ENCODE measurements around the gene FGR.
A peak's percentile ranks its signal among the peaks of the same experiment; 100 is the strongest.

FGR gene

DNA sequence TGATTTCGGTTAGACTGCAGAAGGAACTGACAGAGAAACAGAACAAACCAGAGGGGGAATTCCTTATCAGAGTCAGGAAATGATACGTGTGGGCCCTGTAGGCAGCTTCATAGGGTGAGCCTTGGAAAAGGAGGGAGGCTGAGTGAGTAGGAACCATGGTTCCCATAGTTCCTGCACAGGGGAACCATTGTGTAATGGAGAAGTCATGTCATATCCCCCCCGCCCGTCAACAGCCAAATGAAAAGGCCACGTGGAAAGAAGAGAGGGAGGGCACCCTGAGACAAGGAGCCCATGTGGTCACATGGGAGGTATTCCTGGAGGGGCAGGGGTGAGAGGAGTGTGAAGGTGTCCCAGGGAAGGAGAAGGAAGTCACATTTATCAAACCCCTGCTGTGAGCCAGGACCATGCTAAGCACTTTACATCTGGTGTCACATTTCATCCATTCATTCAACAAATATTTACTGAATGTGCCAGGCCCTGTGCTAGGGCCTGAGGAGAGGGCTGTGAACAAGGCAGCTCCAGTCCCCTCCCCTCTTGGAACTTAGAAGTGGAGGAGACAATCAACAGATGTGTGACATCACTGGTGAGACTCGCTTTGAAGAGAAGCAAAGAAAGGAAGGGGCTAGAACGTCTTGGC is 15.7 kb upstream of the FGR start:
- no peak overlapping the region for H3K4me3 ChIP-seq (ENCODE audit: control insufficient read depth, low read depth, low read length)
- TF ChIP-seq, protein P1, sequence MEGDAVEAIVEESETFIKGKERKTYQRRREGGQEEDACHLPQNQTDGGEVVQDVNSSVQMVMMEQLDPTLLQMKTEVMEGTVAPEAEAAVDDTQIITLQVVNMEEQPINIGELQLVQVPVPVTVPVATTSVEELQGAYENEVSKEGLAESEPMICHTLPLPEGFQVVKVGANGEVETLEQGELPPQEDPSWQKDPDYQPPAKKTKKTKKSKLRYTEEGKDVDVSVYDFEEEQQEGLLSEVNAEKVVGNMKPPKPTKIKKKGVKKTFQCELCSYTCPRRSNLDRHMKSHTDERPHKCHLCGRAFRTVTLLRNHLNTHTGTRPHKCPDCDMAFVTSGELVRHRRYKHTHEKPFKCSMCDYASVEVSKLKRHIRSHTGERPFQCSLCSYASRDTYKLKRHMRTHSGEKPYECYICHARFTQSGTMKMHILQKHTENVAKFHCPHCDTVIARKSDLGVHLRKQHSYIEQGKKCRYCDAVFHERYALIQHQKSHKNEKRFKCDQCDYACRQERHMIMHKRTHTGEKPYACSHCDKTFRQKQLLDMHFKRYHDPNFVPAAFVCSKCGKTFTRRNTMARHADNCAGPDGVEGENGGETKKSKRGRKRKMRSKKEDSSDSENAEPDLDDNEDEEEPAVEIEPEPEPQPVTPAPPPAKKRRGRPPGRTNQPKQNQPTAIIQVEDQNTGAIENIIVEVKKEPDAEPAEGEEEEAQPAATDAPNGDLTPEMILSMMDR (conservative IDR thresholded peaks at IDR 0.05; ENCODE audit: control insufficient read depth, insufficient read depth, low read depth, low read length), result no peak
- peak; percentile 86 for DNase-seq (ENCODE audit: low read depth)

DNA sequence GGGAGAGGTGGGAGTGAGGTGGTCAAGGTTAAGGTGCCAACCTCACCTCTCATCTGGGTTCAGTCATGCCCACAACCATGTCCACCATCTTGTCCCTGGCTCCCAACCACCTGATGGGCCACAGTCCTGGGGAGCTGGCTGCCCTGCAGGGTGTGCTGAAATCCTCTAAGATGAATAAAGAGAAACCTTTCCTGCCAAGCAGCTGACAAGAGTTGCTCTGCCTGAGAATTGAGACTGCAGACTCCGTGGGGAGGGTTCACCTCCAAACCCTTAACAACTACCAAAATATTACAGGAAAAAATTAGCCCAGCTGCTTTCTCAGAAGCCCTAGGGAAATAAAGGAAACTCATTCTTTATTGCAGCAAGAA is 15.2 kb upstream of the FGR start:
- peak; percentile 31 for DNase-seq (ENCODE audit: low read depth)
- TF ChIP-seq, protein P1 (conservative IDR thresholded peaks at IDR 0.05; ENCODE audit: control insufficient read depth, insufficient read depth, low read depth, low read length), result no peak
- no peak overlapping the region for H3K4me3 ChIP-seq (ENCODE audit: control insufficient read depth, low read depth, low read length)

DNA sequence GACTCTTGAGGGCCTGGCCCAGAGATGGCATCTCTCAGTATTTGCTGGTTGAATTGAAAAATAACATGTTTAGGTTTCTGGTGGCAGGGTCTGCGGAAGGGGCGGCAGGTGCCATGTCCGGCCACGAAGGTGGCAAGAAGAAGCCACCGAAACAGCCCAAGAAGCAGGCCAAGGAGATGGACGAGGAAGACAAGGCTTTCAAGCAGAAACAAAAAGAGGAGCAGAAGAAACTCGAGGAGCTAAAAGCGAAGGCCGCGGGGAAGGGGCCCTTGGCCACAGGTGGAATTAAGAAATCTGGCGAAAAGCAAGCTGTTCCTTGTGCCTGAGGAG is 14.3 kb upstream of the FGR start:
- TF ChIP-seq, protein P1 (conservative IDR thresholded peaks at IDR 0.05; ENCODE audit: control insufficient read depth, insufficient read depth, low read depth, low read length), result no peak
- DNase-seq (ENCODE audit: low read depth), result no peak
- no peak overlapping the region for H3K4me3 ChIP-seq (ENCODE audit: control insufficient read depth, low read depth, low read length)

DNA sequence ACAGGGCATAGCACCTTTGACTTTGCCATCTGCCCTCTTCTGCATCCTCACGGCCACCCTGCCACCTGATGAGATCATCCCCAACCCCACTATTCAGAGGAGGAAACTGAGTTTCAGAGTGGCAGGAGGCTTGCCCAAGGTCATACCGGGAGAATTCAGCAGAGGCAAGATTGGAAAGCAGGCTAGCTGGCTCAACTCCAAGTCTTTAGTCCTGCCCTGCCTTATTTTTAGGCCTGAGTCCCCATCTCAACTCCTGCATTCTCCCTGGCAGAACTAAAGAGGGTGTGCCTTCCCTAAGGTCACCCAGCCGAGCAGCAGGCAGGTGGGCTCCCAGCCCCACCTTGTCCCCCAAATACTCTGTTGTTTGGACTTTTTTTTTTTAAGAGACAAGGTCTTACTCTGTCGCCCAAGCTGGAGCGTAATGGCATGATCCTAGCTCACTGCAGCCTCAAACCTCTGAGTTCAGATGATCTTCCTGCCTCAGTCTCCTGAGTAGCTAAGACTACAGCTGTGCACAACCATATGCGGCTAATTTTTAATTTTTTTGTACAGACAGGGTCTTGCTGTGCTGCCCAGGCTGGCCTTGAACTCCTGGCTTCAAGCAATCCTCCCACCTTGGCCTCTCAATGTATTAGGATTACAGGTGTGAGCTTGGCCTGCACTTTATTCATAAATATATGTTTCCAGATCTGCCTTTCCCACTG is 13.8 kb upstream of the FGR start:
- TF ChIP-seq, protein P1 (conservative IDR thresholded peaks at IDR 0.05; ENCODE audit: control insufficient read depth, insufficient read depth, low read depth, low read length), result no peak
- no peak overlapping the region for H3K4me3 ChIP-seq (ENCODE audit: control insufficient read depth, low read depth, low read length)
- no peak for DNase-seq (ENCODE audit: low read depth)

DNA sequence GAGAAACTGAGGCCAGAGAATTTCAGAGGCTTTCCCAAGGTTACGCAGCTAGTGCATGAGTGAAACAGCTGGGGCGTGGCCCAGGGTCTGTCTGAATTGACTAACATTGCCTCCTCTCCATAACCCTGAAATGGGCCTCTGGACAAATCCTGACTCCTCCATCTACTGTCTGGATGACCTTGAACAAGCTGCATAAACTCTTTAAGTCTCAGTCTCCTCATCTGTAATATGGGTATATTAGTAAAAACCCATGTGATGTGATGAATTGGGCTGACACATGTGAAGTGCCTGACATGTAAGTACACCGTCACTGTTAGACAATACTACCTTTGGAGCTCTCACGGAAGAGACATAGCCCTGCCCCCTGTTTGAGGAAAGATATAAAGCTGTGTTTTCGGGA is 12.3 kb upstream of the FGR start:
- no peak overlapping the region for H3K4me3 ChIP-seq (ENCODE audit: control insufficient read depth, low read depth, low read length)
- TF ChIP-seq, protein P1 (conservative IDR thresholded peaks at IDR 0.05; ENCODE audit: control insufficient read depth, insufficient read depth, low read depth, low read length), result no peak

DNA sequence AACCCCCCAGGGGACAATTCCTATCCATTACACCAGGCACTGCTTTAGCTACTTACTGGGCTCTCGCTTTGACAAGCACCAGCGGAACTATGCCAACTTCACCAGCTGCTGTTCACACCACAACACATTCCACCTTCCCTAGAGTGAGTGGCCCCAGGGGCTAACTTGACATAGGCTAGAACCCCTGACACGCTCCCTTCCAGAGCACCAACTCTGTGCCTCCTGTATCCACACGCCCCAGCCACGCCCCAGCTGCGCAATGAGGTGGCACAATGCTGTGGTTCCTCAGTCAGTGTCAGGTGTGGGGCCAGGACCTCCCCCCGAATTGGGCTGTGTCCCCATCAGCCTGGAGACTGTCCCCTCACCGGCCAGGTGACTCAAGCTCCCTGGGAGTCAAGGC is 11.7 kb upstream of the FGR start:
- H3K4me3 ChIP-seq (ENCODE audit: control insufficient read depth, low read depth, low read length), result no peak overlapping the region
- TF ChIP-seq, protein P1 (conservative IDR thresholded peaks at IDR 0.05; ENCODE audit: control insufficient read depth, insufficient read depth, low read depth, low read length), result no peak
- peak; percentile 19 for DNase-seq (ENCODE audit: low read depth)

More for the DNA sequence above, 12.3 kb upstream of the FGR start:
- no peak for DNase-seq (ENCODE audit: low read depth)

All from fibroblast of mammary gland (primary cell).